ENCODE data around the gene MCU. TPM values are rescaled to one million over a fixed set of nuclear protein-coding genes. Genes with fewer than 3 reads are reported as not detected.

MCU gene
- total and polyA plus RNA-seq, 10 of the 15 experiments (the other 5 are each of a cell fraction or from before 2014, with no cell fraction given): 5.1 to 49.1 (median 17.9) TPM

- in situ Hi-C loops (cut with MboI): no loop called here
- SMC1A ChIA-PET (ENCODE audit: uncharacterized antibody, unreplicated experiment): interaction anchor here (0.7 to 1.2 kb wide), 2 partner anchors 12 to 18 kb away, joined by 3 read pairs; no protein-coding TSS in a partner anchor
- DNase-seq (ENCODE audit: low read depth, low spot score) (no peak), FAIRE-seq (no peak), ATAC-seq (no peak)
- Histone ChIP-seq H3K79me2 (ENCODE audit: control insufficient read depth, insufficient read depth, low read length) (no peaks in the 10 kb centered on the region), H3K4me1 (ENCODE audit: control insufficient read depth, insufficient read depth, low read length) (no peaks in the 10 kb centered on the region), H3K4me2 (ENCODE audit: control insufficient read depth, insufficient read depth) (no peak overlapping the region), H2AFZ (ENCODE audit: control insufficient read depth, low read depth, low read length) (no peak overlapping the region), H3K27me3 (replicated peaks in 1 of 2; ENCODE audit: control insufficient read depth in 2 of 2, insufficient read depth in 2 of 2, low read length in 1 of 2) (no peaks in the 10 kb centered on the region), H3K36me3 (ENCODE audit: control insufficient read depth in 2 of 2, insufficient read depth in 2 of 2, low read length in 1 of 2) (no peaks in the 10 kb centered on the region), H3K4me3 (no peak overlapping the region), H3K9me3 (replicated peaks; ENCODE audit: control insufficient read depth, insufficient read depth, low read length) (no peaks in the 10 kb centered on the region), H3K9ac (ENCODE audit: control insufficient read depth, insufficient read depth, low read length) (no peak overlapping the region), H3K27ac (ENCODE audit: control insufficient read depth, insufficient read depth) (no peak overlapping the region), H4K20me1 (ENCODE audit: control insufficient read depth, insufficient read depth) (no peaks in the 10 kb centered on the region)
- POLR2A ChIA-PET: interaction anchor here (0.6 to 0.7 kb wide), 2 partner anchors 119 to 449 kb away, joined by 3 read pairs; no protein-coding TSS in a partner anchor
- 74% methylated on average over 4 of the region's 4 CpGs for WGBS (ENCODE audit: insufficient coverage, insufficient replicate concordance, low lambda C conversion rate, missing lambda C conversion rate)
- BruUV-seq (replicated peaks): no TSS peak
- RAD21 ChIA-PET (ENCODE audit: unreplicated experiment): interaction anchor here (0.6 kb wide), 1 partner anchor 179 kb away, joined by 3 read pairs; no protein-coding TSS in a partner anchor
- CTCF ChIA-PET: interaction anchor here (0.7 kb wide), 1 partner anchor 55 kb away, joined by 3 read pairs; no protein-coding TSS in a partner anchor
- intact Hi-C loops (cut with micrococcal nuclease; ENCODE audit: unreplicated experiment): no loop called here
- TF ChIP-seq CEBPZ (IDR thresholded peaks at IDR 0.05; ENCODE audit: low read depth, low read length): no peak
- TF ChIP-seq RAD51 (IDR thresholded peaks at IDR 0.05): no peak
- no peak for TF ChIP-seq ZSCAN29 (IDR thresholded peaks at IDR 0.05)
- TF ChIP-seq NFYB (IDR thresholded peaks at IDR 0.05; ENCODE audit: insufficient read depth, low read depth, low read length): no peak
- TF ChIP-seq NR2C2 (IDR thresholded peaks at IDR 0.05; ENCODE audit: borderline replicate concordance, control insufficient read depth, insufficient read length, low read depth): no peak
- no peak for TF ChIP-seq PAX8 (IDR thresholded peaks at IDR 0.05)
- TF ChIP-seq CEBPB (IDR thresholded peaks at IDR 0.05; ENCODE audit: borderline replicate concordance in 1 of 2, low read depth in 2 of 2, low read length in 2 of 2): no peak
- TF ChIP-seq, protein P1, sequence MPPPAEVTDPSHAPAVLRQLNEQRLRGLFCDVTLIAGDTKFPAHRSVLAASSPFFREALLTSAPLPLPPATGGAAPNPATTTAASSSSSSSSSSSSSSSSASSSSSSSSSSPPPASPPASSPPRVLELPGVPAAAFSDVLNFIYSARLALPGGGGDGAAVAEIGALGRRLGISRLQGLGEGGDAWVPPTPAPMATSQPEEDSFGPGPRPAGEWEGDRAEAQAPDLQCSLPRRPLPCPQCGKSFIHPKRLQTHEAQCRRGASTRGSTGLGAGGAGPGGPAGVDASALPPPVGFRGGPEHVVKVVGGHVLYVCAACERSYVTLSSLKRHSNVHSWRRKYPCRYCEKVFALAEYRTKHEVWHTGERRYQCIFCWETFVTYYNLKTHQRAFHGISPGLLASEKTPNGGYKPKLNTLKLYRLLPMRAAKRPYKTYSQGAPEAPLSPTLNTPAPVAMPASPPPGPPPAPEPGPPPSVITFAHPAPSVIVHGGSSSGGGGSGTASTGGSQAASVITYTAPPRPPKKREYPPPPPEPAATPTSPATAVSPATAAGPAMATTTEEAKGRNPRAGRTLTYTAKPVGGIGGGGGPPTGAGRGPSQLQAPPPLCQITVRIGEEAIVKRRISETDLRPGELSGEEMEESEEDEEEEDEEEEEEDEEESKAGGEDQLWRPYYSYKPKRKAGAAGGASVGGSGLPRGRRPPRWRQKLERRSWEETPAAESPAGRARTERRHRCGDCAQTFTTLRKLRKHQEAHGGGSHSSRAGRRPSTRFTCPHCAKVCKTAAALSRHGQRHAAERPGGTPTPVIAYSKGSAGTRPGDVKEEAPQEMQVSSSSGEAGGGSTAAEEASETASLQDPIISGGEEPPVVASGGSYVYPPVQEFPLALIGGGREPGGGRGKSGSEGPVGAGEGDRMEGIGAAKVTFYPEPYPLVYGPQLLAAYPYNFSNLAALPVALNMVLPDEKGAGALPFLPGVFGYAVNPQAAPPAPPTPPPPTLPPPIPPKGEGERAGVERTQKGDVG (CRISPR knock-in tag; IDR thresholded peaks at IDR 0.05): no peak
- TF ChIP-seq, protein P2, sequence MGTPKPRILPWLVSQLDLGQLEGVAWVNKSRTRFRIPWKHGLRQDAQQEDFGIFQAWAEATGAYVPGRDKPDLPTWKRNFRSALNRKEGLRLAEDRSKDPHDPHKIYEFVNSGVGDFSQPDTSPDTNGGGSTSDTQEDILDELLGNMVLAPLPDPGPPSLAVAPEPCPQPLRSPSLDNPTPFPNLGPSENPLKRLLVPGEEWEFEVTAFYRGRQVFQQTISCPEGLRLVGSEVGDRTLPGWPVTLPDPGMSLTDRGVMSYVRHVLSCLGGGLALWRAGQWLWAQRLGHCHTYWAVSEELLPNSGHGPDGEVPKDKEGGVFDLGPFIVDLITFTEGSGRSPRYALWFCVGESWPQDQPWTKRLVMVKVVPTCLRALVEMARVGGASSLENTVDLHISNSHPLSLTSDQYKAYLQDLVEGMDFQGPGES (IDR thresholded peaks at IDR 0.05): no peak
- TF ChIP-seq MXI1 (IDR thresholded peaks at IDR 0.05; ENCODE audit: low read depth, low read length): no peak
- TF ChIP-seq ATF2 (IDR thresholded peaks at IDR 0.05; ENCODE audit: low read length): no peak
- TF ChIP-seq, protein P3, sequence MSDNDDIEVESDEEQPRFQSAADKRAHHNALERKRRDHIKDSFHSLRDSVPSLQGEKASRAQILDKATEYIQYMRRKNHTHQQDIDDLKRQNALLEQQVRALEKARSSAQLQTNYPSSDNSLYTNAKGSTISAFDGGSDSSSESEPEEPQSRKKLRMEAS (IDR thresholded peaks at IDR 0.05; ENCODE audit: low read depth, low read length): no peak
- no peak for TF ChIP-seq CREM (IDR thresholded peaks at IDR 0.05; ENCODE audit: low read depth)
These were observed 120.9 kb downstream of the MCU start for GRCh38 chr10:72812753-72813430.

Measured in GM12878 (cell line).